GM23248 (cell line): ENCODE measurements around the gene NFATC3.

Experiments
- EZH2 ChIP-seq: fragments of 200-600 bp; sonication (generic); IDR thresholded peaks from 2 replicates; pipeline ENCODE4 v1.6.1; 2018; ENCODE audit warnings: antibody characterized with exemption, mild to moderate bottlenecking; ENCODE audit not compliant: insufficient read depth, poor library complexity, severe bottlenecking
- EZH2phosphoT487 ChIP-seq: fragments of 200-600 bp; sonication (generic); IDR thresholded peaks from 2 replicates; pipeline ENCODE4 v1.6.1; 2018; ENCODE audit warnings: antibody characterized with exemption, moderate library complexity, mild to moderate bottlenecking, low read depth; ENCODE audit not compliant: insufficient read depth

GRCh38 chr16:68147444-68147843, 62.3 kb downstream of the NFATC3 start:
- TF ChIP-seq EZH2phosphoT487 (no peak), EZH2 (no peak)
